Stimulated activated CD4-positive, alpha-beta T cell treated with anti-CD3 and anti-CD28 coated beads, Interleukin-12 subunit alpha, Interleukin-12 subunit beta, amount 100 ng/mL, for 4 hours (primary cell): ENCODE measurements around the gene ZNF566.

Experiments
- DNase-seq: peaks from one replicate; pipeline ENCODE4 v3.0.0-alpha.2; 2020

ZNF566 gene

DNA sequence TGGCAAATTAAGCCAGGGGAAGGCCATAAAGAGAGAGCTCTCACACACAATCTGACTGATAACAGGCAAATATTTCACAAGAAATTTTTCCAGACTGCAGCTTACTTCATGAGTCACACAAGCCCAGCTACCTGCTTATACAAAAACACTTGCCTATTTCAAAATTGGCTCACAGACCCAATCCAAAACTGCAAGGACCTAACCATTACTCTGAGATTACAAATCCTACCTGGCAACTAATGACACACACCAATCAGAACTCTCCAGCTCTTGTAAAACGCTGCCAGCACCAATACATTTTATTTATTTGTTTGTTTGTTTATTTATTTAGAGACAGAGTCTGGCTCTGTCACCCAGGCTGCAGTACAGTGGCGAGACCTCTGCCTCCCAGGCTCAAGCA is 52.8 kb downstream of the ZNF566 start:
- DNase-seq: no peak

DNA sequence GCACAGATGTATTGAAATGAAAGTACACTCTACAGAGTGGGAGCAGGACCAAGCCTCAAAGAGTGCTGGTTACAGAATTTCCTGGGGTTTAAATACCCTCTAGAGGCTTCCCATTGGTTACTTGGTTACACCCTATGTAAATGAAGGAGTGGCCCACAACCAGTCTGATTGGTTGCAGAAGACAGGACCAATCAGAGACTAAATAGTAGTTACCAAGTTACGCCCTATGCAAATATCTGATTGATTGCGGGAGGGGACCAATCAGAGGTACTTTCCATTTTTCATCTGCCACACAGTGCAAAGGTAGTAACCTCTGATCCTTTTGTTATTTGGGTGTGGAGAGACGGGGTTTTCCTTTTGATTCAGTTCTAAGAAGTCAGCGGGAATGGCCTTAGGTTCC is 65.4 kb downstream of the ZNF566 start:
- DNase-seq: no peak

DNA sequence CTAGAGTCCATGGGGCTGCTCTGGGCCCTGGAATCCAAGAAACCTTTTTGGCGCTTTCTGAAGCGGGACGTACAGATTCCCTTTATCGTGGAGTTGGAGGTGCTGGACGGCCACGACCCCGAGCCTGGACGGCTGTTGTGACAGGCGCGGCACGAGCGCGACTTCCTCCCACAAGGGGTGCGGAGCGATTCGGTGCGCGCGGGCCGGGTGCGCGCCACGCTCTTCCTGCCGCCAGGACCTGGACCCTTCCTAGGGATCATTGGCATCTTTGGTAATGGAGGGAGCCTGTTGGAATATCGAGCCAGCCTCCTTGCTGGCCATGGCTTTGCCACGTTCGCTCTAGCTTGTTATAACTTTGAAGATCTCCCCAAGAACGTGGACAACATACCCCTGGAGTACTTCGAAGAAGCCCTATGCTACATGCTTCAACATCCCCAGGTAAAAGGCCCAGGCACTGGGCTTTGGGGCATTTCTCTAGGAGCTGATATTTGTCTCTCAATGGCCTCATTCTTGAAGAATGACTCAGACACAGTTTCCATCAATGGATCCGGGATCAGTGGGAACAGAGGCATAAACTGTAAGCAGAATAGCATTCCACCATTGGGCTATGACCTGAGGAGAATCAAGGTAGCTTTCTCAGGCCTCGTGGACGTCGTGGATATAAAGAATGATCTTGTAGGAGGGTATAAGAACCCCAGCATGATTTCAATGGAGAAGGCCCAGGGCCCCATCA is 67.4 kb downstream of the ZNF566 start:
- no peak for DNase-seq

DNA sequence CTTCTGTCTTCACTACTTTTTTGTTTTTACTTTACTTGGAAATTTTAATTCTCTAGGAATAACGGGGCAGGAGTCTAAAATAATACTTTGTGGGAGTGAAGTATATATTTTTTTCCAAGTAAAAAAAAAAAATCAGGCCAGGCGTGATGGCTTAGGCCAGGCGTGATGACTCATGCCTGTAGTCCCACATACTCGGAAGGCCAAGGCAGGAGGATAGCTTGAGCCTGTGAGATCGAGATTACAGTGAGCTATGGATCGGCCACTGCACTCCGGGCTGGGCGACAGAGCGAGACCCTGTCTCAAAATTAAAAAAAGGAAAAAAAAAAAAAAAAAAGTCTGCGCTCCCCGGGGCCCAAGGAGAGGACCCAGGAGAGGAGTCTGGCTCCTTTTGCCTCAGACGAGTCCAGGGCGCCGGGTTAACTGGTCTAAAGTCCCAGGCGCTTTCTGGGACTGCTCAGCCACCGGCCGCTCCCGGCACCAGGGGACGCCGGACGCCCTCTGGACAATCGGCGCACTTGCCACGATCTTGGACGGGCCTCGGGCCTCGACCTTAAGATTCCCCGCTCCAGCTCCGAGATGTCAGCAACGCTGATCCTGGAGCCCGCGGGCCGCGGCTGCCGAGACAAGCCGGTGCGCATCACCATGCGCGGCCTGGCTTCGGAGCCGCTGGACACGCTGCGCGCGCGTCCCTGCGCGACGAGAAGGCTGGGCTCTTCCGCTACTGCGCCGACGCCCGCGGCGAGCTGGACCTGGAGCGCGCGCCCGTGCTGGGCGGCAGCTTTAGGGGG is 68.2 kb downstream of the ZNF566 start:
- DNase-seq: no peak

- peak; percentile 73 for DNase-seq
Measured at GRCh38 chr19:36418287-36419001, 70.9 kb downstream of the ZNF566 start, which contains the start of gene ZFP82. ZFP82 (minus strand) TSS chr19:36418644; CDS start chr19:36409789, 8,855 bp downstream.

GRCh38 chr19:36417752-36418286 is 71.5 kb downstream of the ZNF566 start:
- DNase-seq: no peak

- no peak for DNase-seq
Measured at GRCh38 chr19:36409841-36410240, 79.5 kb downstream of the ZNF566 start.

- no peak for DNase-seq
Measured at GRCh38 chr19:36408101-36408500, 81.3 kb downstream of the ZNF566 start.

DNA sequence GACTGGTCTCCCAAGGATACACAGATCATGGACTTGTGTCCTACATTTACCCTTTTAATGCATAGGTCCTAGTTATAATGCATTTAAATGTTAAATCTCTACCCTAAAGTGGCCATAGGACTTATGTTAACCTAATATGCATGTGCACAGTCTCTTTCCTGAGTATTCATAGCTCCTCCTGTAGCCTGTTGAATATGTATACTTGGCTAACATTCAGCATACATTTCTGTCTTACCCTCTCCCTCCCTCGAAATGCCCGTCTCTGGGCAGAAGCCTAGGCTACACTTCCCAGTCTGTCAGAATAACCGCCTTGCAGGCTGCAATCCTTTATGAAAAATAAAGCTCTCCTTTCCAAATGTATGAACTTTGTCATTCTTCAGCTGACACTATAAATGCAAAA is 84.9 kb downstream of the ZNF566 start:
- no peak for DNase-seq

GRCh38 chr19:36401475-36401874 is 87.9 kb downstream of the ZNF566 start:
- DNase-seq: no peak

GRCh38 chr19:36398571-36398970 is 90.8 kb downstream of the ZNF566 start:
- no peak for DNase-seq
